ENCODE results near the gene INPP5E. TPM values are rescaled to one million over a fixed set of nuclear protein-coding genes. Genes with fewer than 3 reads are reported as not detected.

Gene INPP5E
- total RNA-seq, 4 donors from 2014 or later, result 8.4 to 17.1 (median 12.5) TPM

- no peak for DNase-seq (ENCODE audit: extremely low spot score)
- no peak overlapping the region for H3K4me3 ChIP-seq
- WGBS, result 100% methylated on average over 2 of the region's 17 CpGs
- H3K4me1 ChIP-seq, result no peaks in the 10 kb centered on the region
- intact Hi-C loops (cut with DNase I), result no loop called here
- no peaks in the 10 kb centered on the region for H3K9me3 ChIP-seq
- no peak overlapping the region for H3K27ac ChIP-seq (replicated peaks in 1 of 4)
- TF ChIP-seq EP300 (IDR thresholded peaks at IDR 0.05), result no peak
- TF ChIP-seq CTCF (IDR thresholded peaks at IDR 0.05), result no peak
- TF ChIP-seq POLR2AphosphoS5 (IDR thresholded peaks at IDR 0.05), result no peak
- TF ChIP-seq POLR2A (IDR thresholded peaks at IDR 0.05; ENCODE audit: low read depth), result no peak
- H3K36me3 ChIP-seq, result peaks cover 16 to 84% (median 76%) of the 10 kb centered on the region in 4 donors
- H3K27me3 ChIP-seq, result no peaks in the 10 kb centered on the region
Measured at GRCh38 chr9:136380381-136380780, 59.3 kb downstream of the INPP5E start.

DNA sequence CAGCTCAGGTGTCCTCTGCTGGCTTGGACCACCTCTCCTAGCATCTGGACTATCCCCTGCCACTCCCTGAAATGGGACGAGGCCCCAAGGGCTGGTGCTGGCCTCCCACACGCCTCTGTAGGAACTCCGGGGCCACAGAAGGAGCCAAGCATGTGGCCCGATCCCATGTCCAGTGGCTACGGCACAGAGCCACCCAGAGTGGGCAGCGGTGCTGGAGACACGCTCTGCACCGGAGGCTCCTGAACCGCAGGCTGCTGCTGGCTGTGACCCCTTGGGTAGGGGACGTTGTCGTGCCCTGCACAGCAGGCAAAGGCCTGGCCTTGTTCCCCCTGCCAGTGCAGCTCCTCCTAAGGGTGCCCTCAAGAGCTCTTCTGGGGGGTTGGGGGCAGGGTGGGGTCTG is 59.8 kb downstream of the INPP5E start:
- WGBS, result 94% methylated on average over 9 of the region's 11 CpGs
- Histone ChIP-seq H3K9me3 (no peaks in the 10 kb centered on the region), H3K4me1 (no peaks in the 10 kb centered on the region), H3K36me3 (peaks cover 16 to 83% (median 71%) of the 10 kb centered on the region in 4 donors), H3K27ac (replicated peaks in 1 of 4) (no peak overlapping the region), H3K4me3 (no peak overlapping the region), H3K27me3 (no peaks in the 10 kb centered on the region)
- no peak for TF ChIP-seq EP300 (IDR thresholded peaks at IDR 0.05)
- TF ChIP-seq POLR2A (IDR thresholded peaks at IDR 0.05; ENCODE audit: low read depth), result no peak
- no peak for TF ChIP-seq CTCF (IDR thresholded peaks at IDR 0.05)
- no peak for TF ChIP-seq POLR2AphosphoS5 (IDR thresholded peaks at IDR 0.05)
- intact Hi-C loops (cut with DNase I), result no loop called here
- no peak for DNase-seq (ENCODE audit: extremely low spot score)

- no peak for DNase-seq (ENCODE audit: extremely low spot score)
- Histone ChIP-seq H3K27ac (replicated peaks in 1 of 4) (no peak overlapping the region), H3K9me3 (no peaks in the 10 kb centered on the region), H3K4me3 (no peak overlapping the region), H3K4me1 (no peaks in the 10 kb centered on the region), H3K36me3 (peaks cover 13 to 78% (median 67%) of the 10 kb centered on the region in 4 donors), H3K27me3 (no peaks in the 10 kb centered on the region)
- intact Hi-C loops (cut with DNase I), result no loop called here
- TF ChIP-seq POLR2AphosphoS5 (IDR thresholded peaks at IDR 0.05), result no peak
- no peak for TF ChIP-seq CTCF (IDR thresholded peaks at IDR 0.05)
- no peak for TF ChIP-seq EP300 (IDR thresholded peaks at IDR 0.05)
- TF ChIP-seq POLR2A (IDR thresholded peaks at IDR 0.05; ENCODE audit: low read depth), result no peak
- 100% methylated on average over 1 of the region's 11 CpGs for WGBS
Measured at GRCh38 chr9:136379401-136379800, 60.2 kb downstream of the INPP5E start.

DNA sequence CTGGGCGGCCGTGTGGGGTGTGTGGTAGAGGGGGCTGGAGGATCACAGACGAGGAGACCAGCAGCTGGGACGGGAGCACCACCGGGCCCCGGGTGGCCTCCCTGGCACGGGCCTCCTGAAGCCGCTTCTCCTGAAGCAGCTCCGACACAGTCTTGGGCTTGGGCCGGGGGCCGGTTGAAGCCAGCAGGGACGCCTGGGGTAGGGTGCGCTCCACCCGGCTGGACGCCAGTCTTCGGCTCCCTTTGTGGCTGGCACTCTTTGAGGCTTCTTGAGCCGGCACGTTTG is 60.7 kb downstream of the INPP5E start:
- no peak overlapping the region for H3K27ac ChIP-seq (replicated peaks in 1 of 4)
- H3K4me3 ChIP-seq, result no peak overlapping the region
- no peak for DNase-seq (ENCODE audit: extremely low spot score)
- H3K9me3 ChIP-seq, result no peaks in the 10 kb centered on the region
- no peaks in the 10 kb centered on the region for H3K27me3 ChIP-seq
- no peak for TF ChIP-seq CTCF (IDR thresholded peaks at IDR 0.05)
- no peak for TF ChIP-seq EP300 (IDR thresholded peaks at IDR 0.05)
- TF ChIP-seq POLR2AphosphoS5 (IDR thresholded peaks at IDR 0.05), result no peak
- TF ChIP-seq POLR2A (IDR thresholded peaks at IDR 0.05; ENCODE audit: low read depth), result no peak
- 100% methylated on average over 3 of the region's 18 CpGs for WGBS
- H3K4me1 ChIP-seq, result no peaks in the 10 kb centered on the region
- intact Hi-C loops (cut with DNase I), result no loop called here
- H3K36me3 ChIP-seq, result peaks cover 10 to 74% (median 62%) of the 10 kb centered on the region in 4 donors

Other genes with a start within 250 kb of the INPP5E start
- gene LHX3, start 234.7 kb downstream of the INPP5E start, total RNA-seq, result not detected
- gene QSOX2, start 194.0 kb downstream of the INPP5E start, total RNA-seq, result 1 to 10 TPM; 5.4 to 7.6 (median 6.3) TPM
- gene CCDC187, start 135.8 kb downstream of the INPP5E start, total RNA-seq, result not detected
- 10 to 100 TPM in 3 of 4 donors, 1 to 10 TPM in 1; 8.3 to 18.5 (median 16.3) TPM for gene GPSM1, start 112.3 kb downstream of the INPP5E start, total RNA-seq
- 10 to 100 TPM; 29.5 to 41.3 (median 35.8) TPM for gene DNLZ, start 76.1 kb downstream of the INPP5E start, total RNA-seq
- 1 to 10 TPM; 1.2 to 4.2 (median 1.9) TPM for gene CARD9, start 66.2 kb downstream of the INPP5E start, total RNA-seq
- gene SNAPC4, start 39.7 kb downstream of the INPP5E start, total RNA-seq, result 1 to 10 TPM; 3.3 to 8.4 (median 4.9) TPM
- gene ENTR1, start 29.2 kb downstream of the INPP5E start, total RNA-seq, result 10 to 100 TPM; 26.2 to 44.8 (median 37.6) TPM
- gene PMPCA, start 29.2 kb downstream of the INPP5E start, total RNA-seq, result 10 to 100 TPM; 22.8 to 43.9 (median 35.0) TPM
- 10 to 100 TPM; 43.2 to 62.3 (median 51.3) TPM for gene SEC16A, start 43.2 kb upstream of the INPP5E start, total RNA-seq
- gene NOTCH1, start 106.2 kb upstream of the INPP5E start, total RNA-seq, result 10 to 100 TPM; 48.6 to 90.6 (median 58.8) TPM
- gene EGFL7, start 223.1 kb upstream of the INPP5E start, total RNA-seq, result 100 to 1,000 TPM in 1 of 4 donors, 10 to 100 TPM in 3; 33.2 to 134 (median 78.7) TPM
- gene AGPAT2, start 247.6 kb upstream of the INPP5E start, total RNA-seq, result 10 to 100 TPM; 22.0 to 52.8 (median 39.3) TPM

All from esophagus muscularis mucosa (tissue), 4 donors.